A673 (cell line): ENCODE results near the gene NOL3. TPM values are rescaled to one million over a fixed set of nuclear protein-coding genes. Genes with fewer than 3 reads are reported as not detected.
"Not testable (repeated sequence)": the region's sequence is repeated elsewhere in the genome, so short reads cannot be mapped to it uniquely, and the experiment has no call there.

Experiments
- Bru-seq: library from RNA; stranded (reverse); fragments of 400-500 nt; gene quantifications from one replicate; lab custom pipeline; 2021; lab: Mats Ljungman, UMichigan
- BruChase-seq, 2 experiments: library from RNA; stranded (reverse); fragments of 400-500 nt; gene quantifications; one replicate each; lab custom pipeline; 2021; lab: Mats Ljungman, UMichigan
- BruUV-seq: library from RNA; stranded (reverse); fragments of 400-500 nt; replicated peaks from 2 replicates; lab custom pipeline; 2021; lab: Mats Ljungman, UMichigan
- CTCF ChIA-PET: fragments of 300-600 bp; sonication (Branson Sonifier 250); formaldehyde crosslinking; loops from one replicate; lab custom pipeline; 2022; ENCODE audit warnings: antibody characterized with exemption; lab: Charles Lee
- POLR2A ChIA-PET: fragments of 300-600 bp; sonication (Branson Sonifier 250); formaldehyde crosslinking; loops from one replicate; lab custom pipeline; 2022; ENCODE audit warnings: antibody characterized with exemption; ENCODE audit not compliant: low non-redundant PET; lab: Charles Lee
- DNase-seq: peaks from one replicate; pipeline ENCODE4 v3.0.0-alpha.2; 2015; ENCODE audit warnings: low spot score
- H3K27ac ChIP-seq: fragments of 200-600 bp; sonication (generic); 2 replicates; pipeline ENCODE4 v1.5.1; 2016; ENCODE audit warnings: mixed run types, low read depth, mild to moderate bottlenecking, mixed read lengths, antibody characterized with exemption, low read length; ENCODE audit not compliant: poor library complexity, severe bottlenecking
- H3K27me3 ChIP-seq: fragments of 200-600 bp; sonication (generic); replicated peaks from 2 replicates; pipeline ENCODE4 v1.6.1; 2017; ENCODE audit warnings: mixed run types, low read depth, mild to moderate bottlenecking, mixed read lengths, antibody characterized with exemption, low read length; ENCODE audit not compliant: insufficient read depth, poor library complexity
- H3K36me3 ChIP-seq: fragments of 200-600 bp; sonication (generic); 2 replicates; pipeline ENCODE4 v1.6.1; 2016; ENCODE audit warnings: mixed run types, mild to moderate bottlenecking, mixed read lengths, antibody characterized with exemption, low read length; ENCODE audit not compliant: insufficient read depth, poor library complexity, severe bottlenecking
- H3K4me1 ChIP-seq: fragments of 200-600 bp; sonication (generic); 2 replicates; pipeline ENCODE4 v1.6.1; 2017; ENCODE audit warnings: mixed run types, mild to moderate bottlenecking, mixed read lengths, antibody characterized with exemption, low read length; ENCODE audit not compliant: insufficient read depth, poor library complexity, severe bottlenecking
- H3K4me3 ChIP-seq: fragments of 200-600 bp; sonication (generic); 2 replicates; pipeline ENCODE4 v1.5.1; 2016; ENCODE audit warnings: low read depth, mixed run types, mild to moderate bottlenecking, mixed read lengths, low read length; ENCODE audit not compliant: poor library complexity, severe bottlenecking
- H3K9me3 ChIP-seq: fragments of 200-600 bp; sonication (generic); 2 replicates; pipeline ENCODE4 v1.6.1; 2016; ENCODE audit warnings: mixed run types, low read depth, mild to moderate bottlenecking, mixed read lengths, antibody characterized with exemption, low read length; ENCODE audit not compliant: poor library complexity, severe bottlenecking
- CTCF ChIP-seq: fragments of 300-800, 200-600 bp; sonication (generic); conservative IDR thresholded peaks from 2 replicates; pipeline ENCODE4 v1.5.1; 2017; ENCODE audit warnings: low read depth, mild to moderate bottlenecking, antibody characterized with exemption, low read length, moderate library complexity, mixed read lengths
- EZH2 ChIP-seq: fragments of 200-600 bp; sonication (generic); IDR thresholded peaks from 2 replicates; pipeline ENCODE4 v1.6.1; 2017; ENCODE audit warnings: borderline replicate concordance, low read depth, mild to moderate bottlenecking, mixed read lengths, antibody characterized with exemption, low read length; ENCODE audit not compliant: poor library complexity, severe bottlenecking
- intact Hi-C: fragments of 100-400 bp; cut with micrococcal nuclease; formaldehyde crosslinking; loops from one replicate; pipeline ENCODE4 v1.10.0; 2022; ENCODE audit not compliant: unreplicated experiment
- long read RNA-seq: library from polyadenylated mRNA; stranded (forward); transcript quantifications from one replicate; pipeline ENCODE4 v2.0.0, GENCODE V29; 2022
- total RNA-seq: library from RNA; stranded (reverse); gene quantifications from 2 replicates; pipeline ENCODE4 v1.2.3, GENCODE V29; 2021

Gene NOL3
- total RNA-seq (15.3 and 16.4 TPM in 2 replicates), Bru-seq, nascent RNA (percentile 52 among the genes with signal in this experiment), BruChase-seq, experiment 1, labeled RNA remaining after a 2-hour chase (percentile 58 among the genes with signal in this experiment), BruChase-seq, experiment 2, labeled RNA remaining after a 6-hour chase (percentile 69 among the genes with signal in this experiment)
- long read RNA-seq, partial matches to known transcripts = 1 of 6 reads
- long read RNA-seq, other reads (novel, unspliced or antisense) = 4 of 6 reads

GRCh38 chr16:67170168-67170948 is at the start of gene NOL3:
NOL3 (plus strand) TSS chr16:67170538.
- DNase-seq = peak; percentile 86
- CTCF ChIA-PET = interaction anchor here (0.6 to 1.9 kb wide), 6 partner anchors 11 to 754 kb away, joined by 3 to 10 read pairs (median 4); no protein-coding TSS in a partner anchor
- no peaks in the 10 kb centered on the region for H3K36me3 ChIP-seq
- TF ChIP-seq CTCF (no peak), EZH2 (no peak)
- H3K9me3 ChIP-seq = no peaks in the 10 kb centered on the region
- POLR2A ChIA-PET = interaction anchor here (0.6 to 0.7 kb wide), 2 partner anchors 10 to 250 kb away, joined by 3 to 4 read pairs; no protein-coding TSS in a partner anchor
- H3K27ac ChIP-seq = peak within 1 kb of the TSS; percentile 69
- peak within 1 kb of the TSS; percentile 52 for H3K4me3 ChIP-seq
- no TSS peak for BruUV-seq
- H3K27me3 ChIP-seq = no peaks in the 10 kb centered on the region
- H3K4me1 ChIP-seq = peaks cover 25% of the 10 kb centered on the region
- intact Hi-C loops = no loop called here

- H3K9me3 ChIP-seq, BruUV-seq, H3K27me3 ChIP-seq, CTCF ChIA-PET, H3K4me3 ChIP-seq, intact Hi-C loops, H3K4me1 ChIP-seq, DNase-seq, H3K27ac ChIP-seq, POLR2A ChIA-PET: not testable (repeated sequence)
- H3K36me3 ChIP-seq = peaks cover 26% of the 10 kb centered on the region
These were observed 47.5 kb upstream of the NOL3 start for GRCh38 chr16:67122799-67123198.

GRCh38 chr16:67128417-67128816 is 41.9 kb upstream of the NOL3 start:
- no peaks in the 10 kb centered on the region for H3K27me3 ChIP-seq
- H3K4me3 ChIP-seq = no peak overlapping the region
- H3K27ac ChIP-seq = no peak overlapping the region
- ChIA-PET CTCF (no interaction called here), POLR2A (no interaction called here)
- BruUV-seq = no TSS peak
- no peaks in the 10 kb centered on the region for H3K9me3 ChIP-seq
- intact Hi-C loops = no loop called here
- DNase-seq = no peak
- peaks cover 29% of the 10 kb centered on the region for H3K36me3 ChIP-seq
- no peak for TF ChIP-seq CTCF
- TF ChIP-seq EZH2 = no peak
- no peaks in the 10 kb centered on the region for H3K4me1 ChIP-seq
